Activated CD8-positive, alpha-beta memory T cell treated with anti-CD3 and anti-CD28 coated beads, Interleukin-2, amount 10 ng/mL, durations not matched to agents 7 days and 5 days (primary cell): ENCODE data around the gene MUSK. TPM values are rescaled to one million over a fixed set of nuclear protein-coding genes. Genes with fewer than 3 reads are reported as not detected.
"Not testable (repeated sequence)": the region's sequence is repeated elsewhere in the genome, so short reads cannot be mapped to it uniquely, and the experiment has no call there.

Experiments
- ATAC-seq: fragments of 150-1000 bp; cut with Tn5 transposase; one replicate; pipeline ENCODE4 v1.10.0; 2021; ENCODE audit warnings: moderate library complexity
- CTCF ChIA-PET: fragments of 350-600 bp; sonication (Branson Sonifier 250); formaldehyde crosslinking; loops from one replicate; lab custom pipeline; 2021; ENCODE audit warnings: antibody characterized with exemption; lab: Charles Lee
- DNase-seq: peaks from one replicate; pipeline ENCODE4 v3.0.0-alpha.2; 2020
- H3K27ac Mint-ChIP-seq: one replicate; pipeline ENCODE4 v1.8.0; 2021; ENCODE audit warnings: mild to moderate bottlenecking, mixed read lengths
- H3K27me3 Mint-ChIP-seq: one replicate; pipeline ENCODE4 v1.8.0; 2021; ENCODE audit warnings: mixed read lengths
- H3K36me3 Mint-ChIP-seq: one replicate; pipeline ENCODE4 v1.8.0; 2021; ENCODE audit warnings: mild to moderate bottlenecking, mixed read lengths
- H3K4me1 Mint-ChIP-seq: one replicate; pipeline ENCODE4 v1.8.0; 2021; ENCODE audit warnings: mixed read lengths
- H3K4me3 Mint-ChIP-seq: one replicate; pipeline ENCODE4 v1.8.0; 2021; ENCODE audit warnings: mild to moderate bottlenecking, moderate library complexity, mixed read lengths
- H3K9me3 Mint-ChIP-seq: one replicate; pipeline ENCODE4 v1.8.0; 2022; ENCODE audit warnings: low read depth, mixed read lengths
- total RNA-seq, 2 experiments: library from RNA; stranded (reverse); gene quantifications; one replicate each; pipeline ENCODE4 v1.2.3, GENCODE V29; 2021

The MUSK gene
- total RNA-seq, 2 experiments from 2014 or later = not detected

- Mint-ChIP-seq H3K27me3 (no peaks in the 10 kb centered on the region), H3K36me3 (peaks cover 1% of the 10 kb centered on the region)
Measured at GRCh38 chr9:110812886-110813285, 144.3 kb downstream of the MUSK start.

DNA sequence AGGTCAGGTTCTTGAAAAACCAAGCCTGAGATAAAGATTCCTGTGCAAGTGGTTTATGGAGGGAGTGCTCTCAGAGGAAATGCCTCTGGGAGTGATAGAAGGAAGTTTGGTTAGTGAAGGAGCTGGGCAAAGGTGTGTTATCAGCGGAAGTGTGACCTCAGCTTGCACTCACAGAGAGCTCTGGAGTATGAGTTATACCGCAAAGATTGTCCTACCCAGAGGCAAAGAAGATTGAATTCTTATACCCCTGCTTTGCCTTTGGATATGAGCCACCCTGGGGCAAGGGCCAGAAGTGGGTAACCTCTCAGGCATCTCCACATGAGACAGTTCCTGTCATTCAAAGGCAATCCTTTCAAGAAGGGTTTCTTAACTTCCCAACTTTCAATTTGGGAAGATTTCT lies 145.6 kb downstream of the MUSK start:
- Mint-ChIP-seq H3K4me1 (no peaks in the 10 kb centered on the region), H3K27me3 (no peaks in the 10 kb centered on the region), H3K4me3 (no peak overlapping the region), H3K36me3 (peaks cover 1% of the 10 kb centered on the region), H3K27ac (no peak overlapping the region), H3K9me3 (no peaks in the 10 kb centered on the region)
- CTCF ChIA-PET = no interaction called here
- no peak for ATAC-seq
- DNase-seq = no peak

More at GRCh38 chr9:110812886-110813285, 144.3 kb downstream of the MUSK start:
- Mint-ChIP-seq H3K9me3 (no peaks in the 10 kb centered on the region), H3K27ac (no peak overlapping the region), H3K4me3 (no peak overlapping the region), H3K4me1 (no peaks in the 10 kb centered on the region)
- ATAC-seq (no peak), DNase-seq (no peak)
- CTCF ChIA-PET = no interaction called here

DNA sequence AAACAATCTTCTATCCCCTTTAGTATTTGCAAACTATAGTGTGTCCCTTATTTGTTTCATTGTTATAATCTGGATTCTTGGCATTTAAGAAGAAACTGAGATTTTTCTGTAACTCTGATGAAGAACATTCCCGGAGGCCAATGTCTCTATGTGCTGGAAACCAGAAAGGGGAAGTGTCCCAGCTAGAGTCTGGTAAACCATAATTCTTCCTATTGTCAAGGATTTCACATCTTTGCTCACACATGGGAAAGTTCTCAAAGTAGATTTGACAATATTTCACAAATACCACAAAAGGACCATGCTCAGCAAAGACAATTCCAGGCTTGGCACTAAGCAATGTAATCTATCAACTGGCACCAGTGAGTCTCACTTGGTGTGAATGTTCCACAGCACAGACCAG lies 146.8 kb downstream of the MUSK start:
- no peaks in the 10 kb centered on the region for H3K27me3 Mint-ChIP-seq
- no peak overlapping the region for H3K27ac Mint-ChIP-seq
- H3K4me3 Mint-ChIP-seq = no peak overlapping the region
- H3K4me1 Mint-ChIP-seq = no peaks in the 10 kb centered on the region
- DNase-seq = no peak
- CTCF ChIA-PET = no interaction called here
- H3K36me3 Mint-ChIP-seq = peaks cover 1% of the 10 kb centered on the region
- no peak for ATAC-seq
- no peaks in the 10 kb centered on the region for H3K9me3 Mint-ChIP-seq

- H3K9me3 Mint-ChIP-seq = peaks cover 4% of the 10 kb centered on the region
- H3K36me3 Mint-ChIP-seq = peaks cover 1% of the 10 kb centered on the region
- no peak for DNase-seq
- H3K4me1 Mint-ChIP-seq = no peaks in the 10 kb centered on the region
- H3K4me3 Mint-ChIP-seq = no peak overlapping the region
- H3K27me3 Mint-ChIP-seq = no peaks in the 10 kb centered on the region
- no peak for ATAC-seq
- CTCF ChIA-PET = no interaction called here
- H3K27ac Mint-ChIP-seq = no peak overlapping the region
Measured at GRCh38 chr9:110820381-110820780, 151.8 kb downstream of the MUSK start.

GRCh38 chr9:110821064-110821463 lies 152.5 kb downstream of the MUSK start:
- no peak for DNase-seq
- H3K4me3 Mint-ChIP-seq = no peak overlapping the region
- peaks cover 1% of the 10 kb centered on the region for H3K36me3 Mint-ChIP-seq
- H3K27me3 Mint-ChIP-seq = no peaks in the 10 kb centered on the region
- H3K9me3 Mint-ChIP-seq = peaks cover 4% of the 10 kb centered on the region
- ATAC-seq = no peak
- H3K27ac Mint-ChIP-seq = no peak overlapping the region
- CTCF ChIA-PET = no interaction called here
- H3K4me1 Mint-ChIP-seq = no peaks in the 10 kb centered on the region

DNA sequence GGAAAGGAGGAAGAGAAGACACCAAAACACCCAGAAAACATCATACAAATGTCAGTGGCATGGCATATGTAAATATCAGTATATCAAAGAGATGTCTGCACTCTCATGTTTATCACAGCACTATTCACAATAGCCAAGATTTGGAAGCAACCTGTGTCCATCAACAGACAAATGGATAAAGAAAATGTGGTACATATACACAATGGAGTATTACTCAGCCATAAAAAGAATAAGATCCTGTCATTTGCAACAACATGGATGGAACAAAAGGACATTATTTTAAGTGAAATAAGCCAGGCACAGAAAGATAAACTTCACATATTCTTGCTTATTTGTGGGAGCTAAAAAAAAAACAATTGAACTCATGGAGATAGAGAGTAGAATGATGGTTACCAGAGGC lies 156.5 kb downstream of the MUSK start:
- not testable (repeated sequence) for H3K27ac Mint-ChIP-seq

GRCh38 chr9:110825950-110826349 lies 157.4 kb downstream of the MUSK start:
- DNase-seq (no peak), ATAC-seq (no peak)
- Mint-ChIP-seq H3K27ac (no peak overlapping the region), H3K27me3 (no peaks in the 10 kb centered on the region), H3K36me3 (no peaks in the 10 kb centered on the region), H3K9me3 (peaks cover 8% of the 10 kb centered on the region), H3K4me1 (no peaks in the 10 kb centered on the region), H3K4me3 (no peak overlapping the region)
- CTCF ChIA-PET = no interaction called here

More for the DNA sequence above, 156.5 kb downstream of the MUSK start:
- ATAC-seq, CTCF ChIA-PET, H3K27me3 Mint-ChIP-seq, H3K9me3 Mint-ChIP-seq, DNase-seq, H3K36me3 Mint-ChIP-seq, H3K4me3 Mint-ChIP-seq, H3K4me1 Mint-ChIP-seq: not testable (repeated sequence)

GRCh38 chr9:110826400-110826799 lies 157.8 kb downstream of the MUSK start:
- not testable (repeated sequence) for DNase-seq

GRCh38 chr9:110828264-110828663 lies 159.7 kb downstream of the MUSK start:
- DNase-seq (no peak), ATAC-seq (no peak)
- Mint-ChIP-seq H3K36me3 (no peaks in the 10 kb centered on the region), H3K4me1 (no peaks in the 10 kb centered on the region), H3K27me3 (no peaks in the 10 kb centered on the region), H3K9me3 (peaks cover 6% of the 10 kb centered on the region), H3K4me3 (no peak overlapping the region), H3K27ac (no peak overlapping the region)
- CTCF ChIA-PET = no interaction called here

More at GRCh38 chr9:110826400-110826799, 157.8 kb downstream of the MUSK start:
- H3K36me3 Mint-ChIP-seq, H3K9me3 Mint-ChIP-seq, H3K4me3 Mint-ChIP-seq, H3K4me1 Mint-ChIP-seq, H3K27me3 Mint-ChIP-seq, H3K27ac Mint-ChIP-seq, CTCF ChIA-PET, ATAC-seq: not testable (repeated sequence)

DNA sequence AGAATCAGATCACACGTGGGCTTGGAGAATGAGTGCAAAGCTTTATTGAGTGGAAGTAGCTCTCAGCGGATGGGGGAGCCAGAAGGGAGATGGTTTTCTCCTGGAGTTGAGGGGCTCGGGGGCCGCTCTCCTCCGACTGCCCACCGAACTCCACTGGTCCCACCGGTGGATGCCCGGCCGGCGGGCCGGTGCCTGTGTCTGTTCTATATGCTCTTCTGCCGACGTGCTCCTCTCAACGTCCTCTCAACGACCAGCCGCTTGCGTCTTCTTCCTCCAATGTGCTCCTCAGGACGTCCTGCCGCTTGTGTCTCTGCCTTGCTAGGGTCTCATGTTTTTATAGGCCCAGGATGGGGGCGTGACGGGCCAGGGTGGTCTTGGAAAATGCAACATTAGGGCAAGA lies 161.9 kb downstream of the MUSK start:
- no peaks in the 10 kb centered on the region for H3K4me1 Mint-ChIP-seq
- H3K4me3 Mint-ChIP-seq = no peak overlapping the region
- CTCF ChIA-PET = no interaction called here
- H3K27ac Mint-ChIP-seq = no peak overlapping the region
- DNase-seq (no peak), ATAC-seq (no peak)
- peaks cover 4% of the 10 kb centered on the region for H3K9me3 Mint-ChIP-seq
- no peaks in the 10 kb centered on the region for H3K27me3 Mint-ChIP-seq
- no peaks in the 10 kb centered on the region for H3K36me3 Mint-ChIP-seq

GRCh38 chr9:110832926-110833325 lies 164.3 kb downstream of the MUSK start:
- Mint-ChIP-seq H3K4me3 (no peak overlapping the region), H3K9me3 (peaks cover 4% of the 10 kb centered on the region), H3K27ac (no peak overlapping the region), H3K4me1 (no peaks in the 10 kb centered on the region), H3K36me3 (no peaks in the 10 kb centered on the region), H3K27me3 (no peaks in the 10 kb centered on the region)
- CTCF ChIA-PET = no interaction called here
- DNase-seq (no peak), ATAC-seq (no peak)

- H3K4me1 Mint-ChIP-seq = no peaks in the 10 kb centered on the region
- CTCF ChIA-PET = no interaction called here
- H3K27ac Mint-ChIP-seq = no peak overlapping the region
- DNase-seq = no peak
- H3K27me3 Mint-ChIP-seq = no peaks in the 10 kb centered on the region
- no peak for ATAC-seq
- H3K4me3 Mint-ChIP-seq = no peak overlapping the region
- no peaks in the 10 kb centered on the region for H3K36me3 Mint-ChIP-seq
- H3K9me3 Mint-ChIP-seq = peaks cover 4% of the 10 kb centered on the region
Measured at GRCh38 chr9:110835404-110835803, 166.8 kb downstream of the MUSK start.

DNA sequence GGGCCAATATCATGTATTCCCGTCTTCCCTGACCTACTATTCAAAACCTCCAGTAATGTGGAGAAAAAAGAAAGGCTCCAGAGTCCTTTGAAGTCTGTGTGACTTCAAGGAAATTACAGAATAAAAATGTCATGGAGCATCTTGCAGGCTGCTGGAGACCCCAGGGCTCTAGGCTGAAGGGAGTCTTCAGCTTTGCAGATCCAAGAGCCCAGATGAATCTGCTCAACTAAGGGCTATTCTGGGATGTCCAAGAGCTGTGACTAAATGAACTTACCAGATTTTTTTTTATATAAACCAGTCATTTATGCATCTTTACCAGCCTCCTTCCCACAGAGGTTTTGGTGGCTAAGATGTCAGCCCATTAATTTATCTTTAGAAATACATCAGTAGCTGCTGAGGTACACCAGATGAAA lies 167.3 kb downstream of the MUSK start:
- H3K36me3 Mint-ChIP-seq = no peaks in the 10 kb centered on the region
- DNase-seq = no peak
- peaks cover 5% of the 10 kb centered on the region for H3K9me3 Mint-ChIP-seq
- CTCF ChIA-PET = no interaction called here
- no peak for ATAC-seq
- no peaks in the 10 kb centered on the region for H3K27me3 Mint-ChIP-seq
- no peaks in the 10 kb centered on the region for H3K4me1 Mint-ChIP-seq
- H3K4me3 Mint-ChIP-seq = no peak overlapping the region
- H3K27ac Mint-ChIP-seq = no peak overlapping the region

- DNase-seq (no peak), ATAC-seq (no peak)
- no peaks in the 10 kb centered on the region for H3K36me3 Mint-ChIP-seq
- H3K4me3 Mint-ChIP-seq = no peak overlapping the region
- H3K4me1 Mint-ChIP-seq = no peaks in the 10 kb centered on the region
- peaks cover 5% of the 10 kb centered on the region for H3K9me3 Mint-ChIP-seq
- no peaks in the 10 kb centered on the region for H3K27me3 Mint-ChIP-seq
- no peak overlapping the region for H3K27ac Mint-ChIP-seq
- CTCF ChIA-PET = no interaction called here
Measured at GRCh38 chr9:110837401-110838005, 168.9 kb downstream of the MUSK start.

DNA sequence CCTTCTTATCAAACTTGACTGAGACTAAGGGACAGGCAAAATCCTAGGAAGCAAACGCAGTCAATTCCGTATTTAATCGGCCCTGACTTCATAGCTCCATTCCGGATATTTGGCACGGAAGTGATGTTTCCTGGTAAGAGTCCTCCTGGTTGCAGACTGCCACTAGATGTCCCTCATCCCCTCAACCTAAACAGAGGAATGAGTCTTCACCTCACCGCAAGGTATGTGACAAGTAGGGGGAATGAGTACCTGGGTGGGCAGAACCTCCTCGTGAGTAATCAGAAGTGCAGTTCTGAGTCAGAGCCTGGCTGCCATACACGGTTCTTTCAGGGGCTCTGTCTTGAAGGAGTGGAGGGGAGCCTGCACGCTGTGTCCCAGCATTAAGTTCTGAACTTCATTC lies 173.6 kb downstream of the MUSK start:
- DNase-seq (no peak), ATAC-seq (no peak)
- H3K27ac Mint-ChIP-seq = no peak overlapping the region
- no peak overlapping the region for H3K4me3 Mint-ChIP-seq
- H3K9me3 Mint-ChIP-seq = peaks cover 5% of the 10 kb centered on the region
- CTCF ChIA-PET = no interaction called here
- no peaks in the 10 kb centered on the region for H3K36me3 Mint-ChIP-seq
- H3K4me1 Mint-ChIP-seq = no peaks in the 10 kb centered on the region
- H3K27me3 Mint-ChIP-seq = no peaks in the 10 kb centered on the region
